OCI-LY1 (cell line): ENCODE measurements around the gene LGI2.

ENCODE experiments used
- EZH2 ChIP-seq: fragments of 200-600 bp; sonication (generic), shearing (Covaris generic); IDR thresholded peaks from 2 replicates; pipeline ENCODE4 v1.8.0; 2017; ENCODE audit warnings: borderline replicate concordance, mixed run types, mild to moderate bottlenecking, antibody characterized with exemption, low read length, moderate library complexity, mixed read lengths
- TF ChIP-seq, protein P1 (sequence below): fragments of 200-600 bp; sonication (generic), shearing (Covaris generic); IDR thresholded peaks from 2 replicates; pipeline ENCODE4 v1.5.1; 2017; ENCODE audit warnings: mild to moderate bottlenecking, antibody characterized with exemption, low read length, moderate library complexity, mixed read lengths

DNA sequence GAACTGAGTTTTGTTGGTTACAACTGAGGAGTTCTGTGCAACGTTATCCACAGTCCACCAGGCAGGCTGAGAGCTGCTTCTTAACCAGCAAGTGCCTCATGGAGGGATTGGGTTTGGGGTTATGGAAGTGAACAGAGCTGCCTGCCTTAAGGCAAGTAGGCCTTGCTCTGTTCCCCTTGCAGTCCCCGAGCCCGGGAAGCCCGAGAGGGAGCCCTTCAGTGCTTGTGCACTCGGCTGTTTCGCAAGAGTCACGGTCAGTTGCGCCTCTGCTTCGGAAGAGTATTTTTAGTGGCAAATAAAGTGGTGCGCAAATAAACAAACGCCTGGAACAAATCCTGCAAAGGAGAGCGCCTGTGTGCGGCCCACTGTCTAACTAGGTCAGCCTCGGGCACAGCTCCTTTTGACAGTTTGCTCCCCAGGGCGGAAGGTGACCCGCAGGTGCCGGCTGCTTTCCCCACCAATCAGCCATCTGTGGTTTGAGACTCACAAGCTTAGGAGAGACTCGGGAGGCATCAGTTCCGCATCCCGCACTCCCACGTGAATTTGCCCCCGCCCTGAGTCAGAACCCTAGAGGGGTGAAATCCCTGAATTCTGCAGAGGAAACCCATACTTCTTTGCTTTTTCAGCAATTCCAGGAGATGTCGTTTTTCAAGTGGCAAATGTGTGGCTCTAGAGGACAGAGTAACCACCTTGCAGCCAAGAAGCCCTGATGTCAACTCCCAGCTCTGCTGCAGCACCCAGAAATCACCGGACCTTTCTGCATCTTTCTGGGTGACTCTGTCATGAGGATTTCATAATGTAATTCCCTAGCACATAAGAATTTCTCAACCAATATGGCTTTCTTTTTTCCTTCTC is 56.8 kb downstream of the LGI2 start:
- no peak for TF ChIP-seq EZH2
- TF ChIP-seq, protein P1, sequence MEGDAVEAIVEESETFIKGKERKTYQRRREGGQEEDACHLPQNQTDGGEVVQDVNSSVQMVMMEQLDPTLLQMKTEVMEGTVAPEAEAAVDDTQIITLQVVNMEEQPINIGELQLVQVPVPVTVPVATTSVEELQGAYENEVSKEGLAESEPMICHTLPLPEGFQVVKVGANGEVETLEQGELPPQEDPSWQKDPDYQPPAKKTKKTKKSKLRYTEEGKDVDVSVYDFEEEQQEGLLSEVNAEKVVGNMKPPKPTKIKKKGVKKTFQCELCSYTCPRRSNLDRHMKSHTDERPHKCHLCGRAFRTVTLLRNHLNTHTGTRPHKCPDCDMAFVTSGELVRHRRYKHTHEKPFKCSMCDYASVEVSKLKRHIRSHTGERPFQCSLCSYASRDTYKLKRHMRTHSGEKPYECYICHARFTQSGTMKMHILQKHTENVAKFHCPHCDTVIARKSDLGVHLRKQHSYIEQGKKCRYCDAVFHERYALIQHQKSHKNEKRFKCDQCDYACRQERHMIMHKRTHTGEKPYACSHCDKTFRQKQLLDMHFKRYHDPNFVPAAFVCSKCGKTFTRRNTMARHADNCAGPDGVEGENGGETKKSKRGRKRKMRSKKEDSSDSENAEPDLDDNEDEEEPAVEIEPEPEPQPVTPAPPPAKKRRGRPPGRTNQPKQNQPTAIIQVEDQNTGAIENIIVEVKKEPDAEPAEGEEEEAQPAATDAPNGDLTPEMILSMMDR: no peak
